T-cell (primary cell): ENCODE data around the gene ZNF410. TPM values are rescaled to one million over a fixed set of nuclear protein-coding genes. Genes with fewer than 3 reads are reported as not detected.

ENCODE experiments used
- ATAC-seq, 4 experiments: fragments of 200-7000 bp in 3 of 4; fragments of 150-1000 bp in 1 of 4; cut with Tn5 transposase; replicated peaks in 1 of 4; 1 replicate in 3 of 4; 2 replicates in 1 of 4; pipeline ENCODE4 v1.10.0; 2021; ENCODE audit warnings: moderate library complexity in 3 of 4, mild to moderate bottlenecking in 2 of 4, moderate number of reproducible peaks in 1 of 4
- CTCF ChIA-PET, 2 donors: fragments of 300-600 bp; sonication (Branson Sonifier 250); formaldehyde crosslinking; loops; one replicate each; lab custom pipeline; 2022; ENCODE audit warnings: antibody characterized with exemption in 2 of 2; lab: Charles Lee
- POLR2A ChIA-PET, 2 donors: fragments of 300-600 bp; sonication (Branson Sonifier 250); formaldehyde crosslinking; loops; one replicate each; lab custom pipeline; 2022; ENCODE audit warnings: antibody characterized with exemption in 2 of 2; lab: Charles Lee
- DNase-seq, 35 experiments: peaks; one replicate each; pipeline versions ENCODE4 v3.0.0 to v3.0.0-alpha.2; 2013 to 2023
- H3K27ac ChIP-seq: one replicate; pipeline ENCODE4 v1.5.1; 2013; ENCODE audit warnings: low read length
- H3K27me3 ChIP-seq, 2 experiments: replicated peaks in 1 of 2; 1 replicate in 1 of 2; 2 replicates in 1 of 2; pipeline versions ENCODE4 v1.6.1 to v1.7.0; 2013; ENCODE audit warnings: low read length in 1 of 2, mixed read lengths in 1 of 2; ENCODE audit not compliant: control insufficient read depth in 2 of 2, insufficient read depth in 2 of 2; ENCODE audit errors: extremely low read depth in 1 of 2
- H3K36me3 ChIP-seq, 2 donors: 1 replicate in 1 of 2; 2 replicates in 1 of 2; pipeline versions ENCODE4 v1.6.1 to v1.7.0; 2013; ENCODE audit warnings: low read length in 1 of 2; ENCODE audit not compliant: control insufficient read depth in 2 of 2, insufficient read depth in 1 of 2; ENCODE audit errors: extremely low read depth in 1 of 2
- H3K4me1 ChIP-seq, 2 experiments: 1 replicate in 1 of 2; 2 replicates in 1 of 2; pipeline versions ENCODE4 v1.6.1 to v1.7.0; 2013; ENCODE audit warnings: low read length in 2 of 2, mixed read lengths in 1 of 2; ENCODE audit not compliant: insufficient read depth in 2 of 2, control insufficient read depth in 1 of 2; ENCODE audit errors: extremely low read depth in 1 of 2
- H3K4me3 ChIP-seq, 2 donors: 1 replicate in 1 of 2; 2 replicates in 1 of 2; pipeline versions ENCODE4 v1.5.1 to v1.7.0; 2013; ENCODE audit warnings: mild to moderate bottlenecking in 2 of 2, low read length in 1 of 2, moderate library complexity in 1 of 2; ENCODE audit not compliant: control insufficient read depth in 1 of 2; ENCODE audit errors: extremely low read depth in 1 of 2
- H3K9me3 ChIP-seq: 2 replicates; pipeline ENCODE4 v1.7.0; 2013
- H3K27ac Mint-ChIP-seq, 2 donors: one replicate each; pipeline ENCODE4 v1.8.0; 2020 to 2021; ENCODE audit warnings: mild to moderate bottlenecking in 2 of 2, mixed read lengths in 2 of 2
- H3K27me3 Mint-ChIP-seq, 2 donors: one replicate each; pipeline ENCODE4 v1.8.0; 2021 to 2022; ENCODE audit warnings: mixed read lengths in 2 of 2
- H3K36me3 Mint-ChIP-seq: one replicate; pipeline ENCODE4 v1.8.0; 2021; ENCODE audit warnings: mixed read lengths
- H3K4me1 Mint-ChIP-seq, 3 donors: one replicate each; pipeline ENCODE4 v1.8.0; 2020 to 2022; ENCODE audit warnings: mixed read lengths in 3 of 3, mild to moderate bottlenecking in 1 of 3
- H3K4me3 Mint-ChIP-seq, 3 donors: one replicate each; pipeline ENCODE4 v1.8.0; 2020 to 2022; ENCODE audit warnings: mild to moderate bottlenecking in 3 of 3, mixed read lengths in 3 of 3, moderate library complexity in 3 of 3
- H3K9me3 Mint-ChIP-seq, 3 donors: one replicate each; pipeline ENCODE4 v1.8.0; 2020 to 2022; ENCODE audit warnings: mixed read lengths in 3 of 3
- WGBS: methylation state at CpG from one replicate; pipeline ENCODE4 v1.1.5; 2013; ENCODE audit warnings: missing lambda C conversion rate; ENCODE audit not compliant: insufficient coverage; 5-methylcytosine and 5-hydroxymethylcytosine counted together
- total RNA-seq, 35 experiments: library from RNA in 6 of 35; stranded (reverse) in 6 of 35; fragments of 120-200 nt in 1 of 35; gene quantifications; one replicate each; pipeline versions ENCODE4 v1.2.1 to v1.2.4 and lab custom pipeline; 2013 to 2026

Gene ZNF410
- total RNA-seq, 5 donors from 2014 or later (not counting 1 experiment from before 2014, with no cell fraction given) = 39.5 to 77.3 (median 40.3) TPM

GRCh38 chr14:73968885-73969284 is 82.2 kb downstream of the ZNF410 start:
- no peak overlapping the region for H3K27ac Mint-ChIP-seq
- no peaks in the 10 kb centered on the region for H3K27me3 Mint-ChIP-seq
- Histone ChIP-seq H3K27me3 (no peaks in the 10 kb centered on the region), H3K9me3 (no peaks in the 10 kb centered on the region), H3K4me3 (no peak overlapping the region), H3K36me3 (peaks cover 12 to 23% of the 10 kb centered on the region in 2 donors), H3K4me1 (no peaks in the 10 kb centered on the region), H3K27ac (no peak overlapping the region)
- ChIA-PET CTCF (no interaction called here), POLR2A (no interaction called here)
- no peaks in the 10 kb centered on the region for H3K9me3 Mint-ChIP-seq
- no peak for ATAC-seq
- H3K4me1 Mint-ChIP-seq = no peaks in the 10 kb centered on the region
- 78% methylated on average over 1 of the region's 2 CpGs for WGBS
- peaks cover 35% of the 10 kb centered on the region for H3K36me3 Mint-ChIP-seq
- DNase-seq = no peak
- H3K4me3 Mint-ChIP-seq = no peak overlapping the region

- Mint-ChIP-seq H3K27ac (no peak overlapping the region), H3K27me3 (no peaks in the 10 kb centered on the region), H3K9me3 (no peaks in the 10 kb centered on the region), H3K36me3 (peaks cover 33% of the 10 kb centered on the region), H3K4me1 (no peaks in the 10 kb centered on the region), H3K4me3 (no peak overlapping the region)
- no peaks in the 10 kb centered on the region for H3K27me3 ChIP-seq
- no peak overlapping the region for H3K4me3 ChIP-seq
- DNase-seq (no peak), ATAC-seq (no peak)
- no peaks in the 10 kb centered on the region for H3K4me1 ChIP-seq
- no peak overlapping the region for H3K27ac ChIP-seq
- 92% methylated on average over 2 of the region's 2 CpGs for WGBS
- ChIA-PET CTCF (no interaction called here), POLR2A (interaction anchor here in 1 of 2 donors (0.6 kb wide), 1 partner anchor 319 kb away, joined by 3 read pairs; no protein-coding TSS in a partner anchor)
- H3K9me3 ChIP-seq = no peaks in the 10 kb centered on the region
- peaks cover 6 to 20% of the 10 kb centered on the region in 2 donors for H3K36me3 ChIP-seq
These were observed 86.8 kb downstream of the ZNF410 start for GRCh38 chr14:73973497-73973896.

GRCh38 chr14:73976125-73976524 is 89.5 kb downstream of the ZNF410 start:
- DNase-seq (no peak), ATAC-seq (no peak)
- Mint-ChIP-seq H3K4me3 (no peak overlapping the region), H3K27me3 (no peaks in the 10 kb centered on the region), H3K4me1 (no peaks in the 10 kb centered on the region), H3K36me3 (peaks cover 30% of the 10 kb centered on the region), H3K9me3 (no peaks in the 10 kb centered on the region), H3K27ac (no peak overlapping the region)
- no peaks in the 10 kb centered on the region for H3K4me1 ChIP-seq
- H3K9me3 ChIP-seq = no peaks in the 10 kb centered on the region
- H3K36me3 ChIP-seq = peaks cover 0 to 17% of the 10 kb centered on the region in 2 donors
- no peaks in the 10 kb centered on the region for H3K27me3 ChIP-seq
- WGBS = 100% methylated on average over 2 of the region's 6 CpGs
- H3K27ac ChIP-seq = no peak overlapping the region
- ChIA-PET CTCF (no interaction called here), POLR2A (no interaction called here)
- H3K4me3 ChIP-seq = no peak overlapping the region

- 100% methylated on average over 2 of the region's 4 CpGs for WGBS
- Mint-ChIP-seq H3K9me3 (no peaks in the 10 kb centered on the region), H3K27me3 (no peaks in the 10 kb centered on the region), H3K27ac (no peak overlapping the region), H3K36me3 (peaks cover 18% of the 10 kb centered on the region), H3K4me3 (no peak overlapping the region), H3K4me1 (no peaks in the 10 kb centered on the region)
- Histone ChIP-seq H3K36me3 (peaks cover 0 to 13% of the 10 kb centered on the region in 2 donors), H3K4me1 (no peaks in the 10 kb centered on the region), H3K27me3 (no peaks in the 10 kb centered on the region), H3K27ac (no peak overlapping the region), H3K9me3 (no peaks in the 10 kb centered on the region), H3K4me3 (no peak overlapping the region)
- ChIA-PET CTCF (no interaction called here), POLR2A (interaction anchor here in 1 of 2 donors (0.6 kb wide), 1 partner anchor 1507 kb away, joined by 4 read pairs; no protein-coding TSS in a partner anchor)
- DNase-seq = no peak
- ATAC-seq = no peak
These were observed 91.2 kb downstream of the ZNF410 start for GRCh38 chr14:73977896-73978295.

Other genes starting within 250 kb of the ZNF410 start
- gene DNAL1, start 241.9 kb upstream of the ZNF410 start, total RNA-seq = 1 to 10 TPM; 5.5 to 7.2 (median 6.2) TPM
- gene PNMA1, start 172.5 kb upstream of the ZNF410 start, total RNA-seq = 10 to 100 TPM; 36.2 to 57.9 (median 53.4) TPM
- gene PTGR2, start 35.0 kb upstream of the ZNF410 start, total RNA-seq = 1 to 10 TPM; 1.3 to 3.5 (median 2.9) TPM
- 1 to 10 TPM; 2.6 to 5.6 (median 4.8) TPM for gene FAM161B, start 63.2 kb downstream of the ZNF410 start, total RNA-seq
- 10 to 100 TPM; 29.3 to 35.4 (median 33.2) TPM for gene COQ6, start 63.4 kb downstream of the ZNF410 start, total RNA-seq
- 10 to 100 TPM in 3 of 5 donors, 1 to 10 TPM in 2; 7.8 to 14.6 (median 11.6) TPM for gene ENTPD5, start 132.4 kb downstream of the ZNF410 start, total RNA-seq
- gene BBOF1, start 132.5 kb downstream of the ZNF410 start, total RNA-seq = 1 to 10 TPM; 1.8 to 3.1 (median 2.3) TPM
- 10 to 100 TPM; 11.0 to 15.9 (median 14.8) TPM for gene ALDH6A1, start 197.6 kb downstream of the ZNF410 start, total RNA-seq
- 10 to 100 TPM in 3 of 5 donors, 1 to 10 TPM in 2; 9.7 to 11.2 (median 10.7) TPM for gene LIN52, start 198.1 kb downstream of the ZNF410 start, total RNA-seq